GM19099 (cell line): Measurements from ENCODE around the gene PACS1.

Experiments used
- POLR2A ChIP-seq: IDR thresholded peaks from 3 replicates; pipeline ENCODE4 v1.6.1; 2011; ENCODE audit warnings: low read depth; ENCODE audit not compliant: insufficient read length; ENCODE audit errors: extremely low read depth

The PACS1 gene

GRCh38 chr11:66291706-66292542 lies 221.9 kb downstream of the PACS1 start, which contains the start of gene TMEM151A:
TMEM151A (plus strand) TSS chr11:66291894; CDS start chr11:66292014, 120 bp downstream.
- no peak for TF ChIP-seq POLR2A

- no peak for TF ChIP-seq POLR2A
These were observed 222.7 kb downstream of the PACS1 start for GRCh38 chr11:66292543-66293332.

- TF ChIP-seq POLR2A = no peak
These were observed 223.3 kb downstream of the PACS1 start for GRCh38 chr11:66293352-66293751.

GRCh38 chr11:66293777-66294625 lies 223.9 kb downstream of the PACS1 start:
- no peak for TF ChIP-seq POLR2A
